Neural cell (in vitro differentiated cells): ENCODE measurements around the gene G6PC3. TPM values are rescaled to one million over a fixed set of nuclear protein-coding genes. Genes with fewer than 3 reads are reported as not detected.

ENCODE experiments used
- H2AFZ ChIP-seq: fragments of 200-600, 300-800 bp; sonication (generic), shearing (Covaris generic); 2 replicates; pipeline ENCODE4 v1.6.0; 2014; ENCODE audit warnings: low read depth, mild to moderate bottlenecking, antibody characterized with exemption, low read length, moderate library complexity
- H3F3A ChIP-seq: fragments of 200-600 bp; shearing (Covaris generic); 2 replicates; pipeline ENCODE4 v1.6.1; 2016; ENCODE audit warnings: mild to moderate bottlenecking, moderate library complexity, mixed read lengths, antibody characterized with exemption, low read length; ENCODE audit not compliant: insufficient read depth, poor library complexity, severe bottlenecking
- H3K27ac ChIP-seq: fragments of 200-600, 300-800 bp; sonication (generic), shearing (Covaris generic); 2 replicates; pipeline ENCODE4 v1.5.1; 2014; ENCODE audit warnings: mild to moderate bottlenecking, low read length, moderate library complexity
- H3K27me3 ChIP-seq: fragments of 300-800, 200-600 bp; sonication (generic), shearing (Covaris generic); 2 replicates; pipeline ENCODE4 v1.6.0; 2014; ENCODE audit warnings: mild to moderate bottlenecking, low read depth, low read length, moderate library complexity; ENCODE audit not compliant: insufficient read depth
- H3K36me3 ChIP-seq: fragments of 300-800, 200-600 bp; sonication (generic), shearing (Covaris generic); 2 replicates; pipeline ENCODE4 v1.5.1; 2014; ENCODE audit warnings: mild to moderate bottlenecking, antibody characterized with exemption, low read length, moderate library complexity; ENCODE audit not compliant: insufficient read depth
- H3K4me2 ChIP-seq: fragments of 300-800, 200-600 bp; sonication (generic), shearing (Covaris generic); 2 replicates; pipeline ENCODE4 v1.6.0; 2014; ENCODE audit warnings: mild to moderate bottlenecking, low read length
- H3K4me3 ChIP-seq: fragments of 300-800, 200-600 bp; sonication (generic), shearing (Covaris generic); 2 replicates; pipeline ENCODE4 v1.5.1; 2014; ENCODE audit warnings: mild to moderate bottlenecking, low read length, moderate library complexity
- H3K79me2 ChIP-seq: fragments of 200-600 bp; shearing (Covaris generic); replicated peaks from 2 replicates; pipeline ENCODE4 v1.6.0; 2014; ENCODE audit warnings: mild to moderate bottlenecking, low read length, moderate library complexity; ENCODE audit not compliant: insufficient read depth
- H3K9ac ChIP-seq: fragments of 300-800, 200-600 bp; sonication (generic), shearing (Covaris generic); 2 replicates; pipeline ENCODE4 v1.6.1; 2016; ENCODE audit warnings: mild to moderate bottlenecking, low read length, mixed read lengths
- H3K9me2 ChIP-seq: fragments of 200-600 bp; shearing (Covaris generic); 2 replicates; pipeline ENCODE4 v1.6.1; 2016; ENCODE audit warnings: mild to moderate bottlenecking, low read length, mixed read lengths; ENCODE audit not compliant: insufficient read depth
- H3K9me3 ChIP-seq: fragments of 200-600, 300-800 bp; sonication (generic), shearing (Covaris generic); 2 replicates; pipeline ENCODE4 v1.6.1; 2016; ENCODE audit warnings: mild to moderate bottlenecking, mixed run types, low read length, moderate library complexity, mixed read lengths
- H4K20me1 ChIP-seq: fragments of 200-600 bp; shearing (Covaris generic); 2 replicates; pipeline ENCODE4 v1.6.1; 2016; ENCODE audit warnings: mild to moderate bottlenecking, mixed run types; ENCODE audit not compliant: insufficient read depth
- CTCF ChIP-seq: fragments of 450-650 bp; IDR thresholded peaks from 2 replicates; pipeline ENCODE4 v1.5.1; 2014; ENCODE audit warnings: antibody characterized with exemption, mild to moderate bottlenecking, moderate library complexity; ENCODE audit not compliant: poor library complexity, severe bottlenecking
- EP300 ChIP-seq: fragments of 450-650 bp; conservative IDR thresholded peaks from 2 replicates; pipeline ENCODE4 v1.6.1; 2014; ENCODE audit warnings: antibody characterized with exemption, mild to moderate bottlenecking, moderate library complexity; ENCODE audit not compliant: poor library complexity, severe bottlenecking
- EZH2 ChIP-seq: fragments of 200-600, 300-800 bp; shearing (Covaris generic), sonication (generic); IDR thresholded peaks from 2 replicates; pipeline ENCODE4 v1.6.1; 2014; ENCODE audit warnings: antibody characterized with exemption, low read length, borderline replicate concordance, mild to moderate bottlenecking; ENCODE audit not compliant: insufficient read depth, poor library complexity, severe bottlenecking
- MXI1 ChIP-seq: fragments of 450-650 bp; conservative IDR thresholded peaks from 2 replicates; pipeline ENCODE4 v1.6.1; 2014; ENCODE audit warnings: antibody characterized with exemption, mild to moderate bottlenecking; ENCODE audit not compliant: poor library complexity, severe bottlenecking
- POLR2AphosphoS5 ChIP-seq: IDR thresholded peaks from 2 replicates; pipeline ENCODE4 v1.6.1; 2012
- RAD21 ChIP-seq: fragments of 450-650 bp; conservative IDR thresholded peaks from 2 replicates; pipeline ENCODE4 v1.6.1; 2014; ENCODE audit warnings: antibody characterized with exemption, mild to moderate bottlenecking, moderate library complexity
- REST ChIP-seq: IDR thresholded peaks from 2 replicates; pipeline ENCODE4 v1.6.1; 2012; ENCODE audit warnings: borderline replicate concordance
- SMC3 ChIP-seq: fragments of 450-650 bp; conservative IDR thresholded peaks from 2 replicates; pipeline ENCODE4 v1.6.1; 2014; ENCODE audit warnings: antibody characterized with exemption, mild to moderate bottlenecking, moderate library complexity; ENCODE audit not compliant: poor library complexity
- TAF1 ChIP-seq: IDR thresholded peaks from 2 replicates; pipeline ENCODE4 v1.6.1; 2012; ENCODE audit warnings: low read depth
- polyA plus RNA-seq: library from polyadenylated mRNA; depleted of rRNA; stranded (reverse); fragments of >200 nt; gene quantifications from 2 replicates; pipeline ENCODE4 v1.2.3, GENCODE V29; 2014

Gene G6PC3
- polyA plus RNA-seq, 1 donor from 2014 or later: 10.8 TPM

- Histone ChIP-seq H3K4me2 (no peak overlapping the region), H3K9ac (peak overlapping the region; percentile 73), H3K36me3 (no peaks in the 10 kb centered on the region), H3K27me3 (no peaks in the 10 kb centered on the region), H3K79me2 (peaks cover 33% of the 10 kb centered on the region), H3K4me3 (peak overlapping the region; percentile 64), H3K9me3 (no peaks in the 10 kb centered on the region), H4K20me1 (peaks cover 5% of the 10 kb centered on the region), H3K9me2 (no peaks in the 10 kb centered on the region), H3K27ac (peak overlapping the region; percentile 84), H3F3A (no peaks in the 10 kb centered on the region), H2AFZ (no peak overlapping the region)
- no peak for TF ChIP-seq RAD21
- no peak for TF ChIP-seq TAF1
- no peak for TF ChIP-seq POLR2AphosphoS5
These were observed 39.6 kb downstream of the G6PC3 start for GRCh38 chr17:44110011-44110686.

- Histone ChIP-seq H3K27me3 (no peaks in the 10 kb centered on the region), H3K27ac (peak overlapping the region; percentile 84), H3K4me3 (peak overlapping the region; percentile 64), H3K4me2 (peak overlapping the region; percentile 2), H3F3A (no peaks in the 10 kb centered on the region), H3K36me3 (no peaks in the 10 kb centered on the region), H3K9me2 (no peaks in the 10 kb centered on the region), H3K9ac (peak overlapping the region; percentile 73), H2AFZ (no peak overlapping the region), H3K79me2 (peaks cover 33% of the 10 kb centered on the region), H3K9me3 (no peaks in the 10 kb centered on the region), H4K20me1 (peaks cover 11% of the 10 kb centered on the region)
- TF ChIP-seq EZH2: no peak
- TF ChIP-seq POLR2AphosphoS5: no peak
- TF ChIP-seq EP300: peak; percentile 20
- peak; percentile 27 for TF ChIP-seq REST
- TF ChIP-seq SMC3: peak; percentile 27
- no peak for TF ChIP-seq RAD21
- TF ChIP-seq MXI1: no peak
- no peak for TF ChIP-seq TAF1
- no peak for TF ChIP-seq CTCF
These were observed 40.5 kb downstream of the G6PC3 start for GRCh38 chr17:44110823-44111633.
